Fibroblast of villous mesenchyme (primary cell): ENCODE data around the gene SGO2. TPM values are rescaled to one million over a fixed set of nuclear protein-coding genes. Genes with fewer than 3 reads are reported as not detected.

ENCODE experiments used
- DNase-seq: peaks from one replicate; pipeline ENCODE4 v3.0.0-alpha.2; 2010; ENCODE audit warnings: low read depth
- H3K4me3 ChIP-seq: 2 replicates; pipeline ENCODE4 v1.5.1; 2011; ENCODE audit warnings: low read depth, mild to moderate bottlenecking, low read length
- total RNA-seq: library from RNA; depleted of rRNA; stranded (reverse); fragments of >200 nt; gene quantifications from 2 replicates; pipeline ENCODE4 v1.2.3, GENCODE V29; 2012
- TF ChIP-seq, protein P1 (sequence below): IDR thresholded peaks from 2 replicates; pipeline ENCODE4 v1.5.1; 2012; ENCODE audit warnings: low read depth, mild to moderate bottlenecking, low read length; ENCODE audit not compliant: insufficient read depth

Gene SGO2
- total RNA-seq, 1 donor: 12.1 TPM

DNA sequence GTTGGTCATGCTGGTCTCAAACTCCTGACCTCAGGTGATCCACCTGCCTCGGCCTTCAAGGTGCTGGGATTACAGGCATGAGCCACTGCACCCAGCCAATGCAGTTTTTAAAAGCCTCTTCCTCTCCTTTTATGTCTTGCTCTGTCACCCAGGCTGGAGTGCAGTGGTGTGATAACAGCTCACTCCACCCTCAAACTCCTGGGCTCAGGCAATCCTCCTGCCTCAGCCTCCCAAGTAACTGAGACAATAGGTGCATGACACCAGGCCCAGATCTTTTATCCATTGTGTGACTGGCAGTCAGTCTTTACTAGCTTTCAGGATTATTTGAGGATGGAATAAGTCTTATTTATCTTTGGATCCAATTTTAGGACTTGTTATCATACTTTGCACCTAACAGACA, 29.3 kb upstream of the SGO2 start:
- no peak for DNase-seq
- TF ChIP-seq, protein P1, sequence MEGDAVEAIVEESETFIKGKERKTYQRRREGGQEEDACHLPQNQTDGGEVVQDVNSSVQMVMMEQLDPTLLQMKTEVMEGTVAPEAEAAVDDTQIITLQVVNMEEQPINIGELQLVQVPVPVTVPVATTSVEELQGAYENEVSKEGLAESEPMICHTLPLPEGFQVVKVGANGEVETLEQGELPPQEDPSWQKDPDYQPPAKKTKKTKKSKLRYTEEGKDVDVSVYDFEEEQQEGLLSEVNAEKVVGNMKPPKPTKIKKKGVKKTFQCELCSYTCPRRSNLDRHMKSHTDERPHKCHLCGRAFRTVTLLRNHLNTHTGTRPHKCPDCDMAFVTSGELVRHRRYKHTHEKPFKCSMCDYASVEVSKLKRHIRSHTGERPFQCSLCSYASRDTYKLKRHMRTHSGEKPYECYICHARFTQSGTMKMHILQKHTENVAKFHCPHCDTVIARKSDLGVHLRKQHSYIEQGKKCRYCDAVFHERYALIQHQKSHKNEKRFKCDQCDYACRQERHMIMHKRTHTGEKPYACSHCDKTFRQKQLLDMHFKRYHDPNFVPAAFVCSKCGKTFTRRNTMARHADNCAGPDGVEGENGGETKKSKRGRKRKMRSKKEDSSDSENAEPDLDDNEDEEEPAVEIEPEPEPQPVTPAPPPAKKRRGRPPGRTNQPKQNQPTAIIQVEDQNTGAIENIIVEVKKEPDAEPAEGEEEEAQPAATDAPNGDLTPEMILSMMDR: no peak
- H3K4me3 ChIP-seq: no peak overlapping the region

DNA sequence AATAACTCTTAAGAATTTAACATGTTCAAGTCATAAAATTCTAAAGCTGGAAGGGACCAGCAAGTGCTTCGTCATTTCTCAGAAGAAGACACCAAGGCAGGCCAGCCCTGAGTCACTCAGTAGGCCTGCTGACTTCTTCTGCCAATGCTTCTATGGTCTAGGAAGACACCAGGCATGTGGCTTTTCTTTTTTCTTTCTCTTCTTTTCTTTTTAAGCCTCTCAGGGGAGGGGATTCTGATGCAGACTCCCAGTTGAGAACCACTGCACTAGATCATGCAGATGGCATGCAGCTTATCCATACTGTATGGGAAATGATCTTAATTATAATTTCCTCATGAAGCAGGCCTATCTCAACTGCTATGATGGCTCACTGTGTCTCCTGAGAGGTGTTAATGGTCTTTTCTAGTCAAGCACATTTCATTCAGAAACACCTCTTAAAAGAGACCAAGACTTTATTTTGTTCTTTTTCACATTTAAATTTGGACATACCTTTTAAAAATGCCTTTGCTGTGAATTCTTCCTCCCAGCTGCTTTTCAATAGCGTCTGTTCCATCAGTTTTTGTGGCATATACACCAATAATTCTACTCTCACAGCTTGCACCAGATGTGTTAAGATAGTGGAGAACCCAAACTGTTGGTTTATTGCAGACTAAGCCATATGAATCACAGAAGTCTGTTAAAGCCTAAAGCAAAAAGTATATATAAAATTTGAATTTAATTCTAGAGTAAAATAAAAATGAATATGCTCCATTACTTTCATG, 27.4 kb upstream of the SGO2 start:
- TF ChIP-seq, protein P1: no peak
- H3K4me3 ChIP-seq: no peak overlapping the region
- no peak for DNase-seq

DNA sequence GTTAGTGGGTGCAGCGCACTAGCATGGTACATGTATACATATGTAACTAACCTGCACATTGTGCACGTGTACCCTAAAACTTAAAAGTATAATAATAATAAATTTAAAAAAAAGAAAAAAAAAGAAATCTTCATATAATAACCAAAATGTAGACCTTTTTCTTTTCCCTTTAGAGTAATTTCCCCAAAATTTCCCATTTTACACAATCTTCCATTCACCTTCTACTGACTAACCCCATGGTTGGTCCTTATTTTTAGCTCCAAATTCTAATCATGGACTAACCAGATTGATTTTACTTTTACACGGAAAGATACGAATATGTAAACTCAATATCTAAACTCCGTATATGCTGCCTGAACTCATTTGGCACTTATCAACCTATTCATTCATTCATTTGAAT, 23.8 kb upstream of the SGO2 start:
- DNase-seq: no peak
- H3K4me3 ChIP-seq: no peak overlapping the region
- TF ChIP-seq, protein P1: no peak

DNA sequence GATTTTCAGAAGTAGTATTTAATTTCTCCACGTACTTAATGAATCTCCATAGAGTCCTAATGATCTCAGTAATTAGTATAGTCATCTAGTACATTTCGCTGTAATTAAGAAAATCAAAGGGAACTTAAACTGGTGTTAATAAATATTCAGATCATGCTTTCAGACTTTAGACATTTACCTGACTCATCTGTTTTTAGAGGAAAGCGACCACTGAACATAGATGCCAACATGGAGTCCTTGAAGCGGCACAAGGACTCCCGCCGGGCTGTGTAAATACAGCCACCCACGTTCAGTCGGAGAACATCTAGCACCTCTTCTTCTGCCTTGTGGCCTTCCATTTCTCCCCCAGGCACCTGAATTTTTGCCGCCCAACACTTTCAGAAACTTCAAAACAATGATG, 19.3 kb upstream of the SGO2 start:
- no peak for DNase-seq
- TF ChIP-seq, protein P1: no peak
- no peak overlapping the region for H3K4me3 ChIP-seq

DNA sequence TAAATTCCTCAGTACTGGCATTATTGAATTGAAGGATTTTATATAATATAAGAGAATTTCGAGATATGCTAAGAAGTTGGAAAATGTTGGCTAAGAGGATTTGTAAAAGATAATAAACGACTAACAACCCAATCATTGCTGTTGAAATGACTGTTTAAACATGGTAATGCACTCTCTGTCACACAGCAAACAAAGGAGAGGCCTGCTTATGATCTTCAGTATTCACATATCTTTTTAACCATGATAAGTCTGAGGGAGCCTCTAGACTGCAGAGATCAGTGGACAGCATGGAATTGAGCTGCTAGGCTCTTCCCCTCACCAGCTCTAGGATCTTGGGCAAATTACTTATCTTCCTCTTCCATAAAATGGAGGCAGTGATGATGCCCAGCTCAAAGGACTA, 18.8 kb upstream of the SGO2 start:
- TF ChIP-seq, protein P1: no peak

DNA sequence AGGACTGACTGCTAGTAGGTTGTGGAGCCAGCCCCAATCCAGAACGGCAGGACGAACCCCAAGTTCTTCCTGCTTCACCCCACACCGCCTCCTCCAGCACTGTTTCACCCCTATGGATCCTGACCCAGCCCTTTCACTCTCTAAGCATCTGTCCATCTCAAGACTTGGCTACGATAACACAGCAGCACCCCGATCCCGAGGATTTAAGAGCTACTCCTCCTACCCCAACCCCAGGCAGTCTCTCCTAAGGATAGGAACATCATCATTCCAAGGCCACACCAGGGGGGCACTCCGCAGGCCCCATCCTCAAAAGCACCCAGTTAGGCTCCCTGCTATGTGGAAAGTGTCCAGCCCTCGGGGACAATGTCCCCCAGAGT, 16.8 kb upstream of the SGO2 start:
- H3K4me3 ChIP-seq: peak overlapping the region; percentile 82
- TF ChIP-seq, protein P1: no peak
- DNase-seq: no peak

More for the DNA sequence above, 18.8 kb upstream of the SGO2 start:
- no peak for DNase-seq
- no peak overlapping the region for H3K4me3 ChIP-seq
